Astrocyte of the cerebellum (primary cell): ENCODE data around the gene CD55.

ENCODE experiments used
- DNase-seq: peaks from one replicate; pipeline ENCODE4 v3.0.0-alpha.2; 2011; ENCODE audit warnings: low read depth
- H3K4me3 ChIP-seq: 2 replicates; pipeline ENCODE4 v1.5.1; 2011; ENCODE audit warnings: mild to moderate bottlenecking, low read depth, low read length, moderate library complexity
- CTCF ChIP-seq: IDR thresholded peaks from 2 replicates; pipeline ENCODE4 v1.5.1; 2012; ENCODE audit warnings: low read length, low read depth, moderate library complexity, mild to moderate bottlenecking; ENCODE audit errors: missing control alignments
- in situ Hi-C: cut with HindIII; loops from 2 replicates; pipeline ENCODE4 v1.10.0; 2017; ENCODE audit warnings: low sequenced_read_pairs

The CD55 gene

GRCh38 chr1:207304710-207305488 lies 16.6 kb upstream of the CD55 start:
- DNase-seq: no peak
- in situ Hi-C loops: no loop called here
- TF ChIP-seq CTCF: no peak

GRCh38 chr1:207305489-207305873 lies 16.0 kb upstream of the CD55 start:
- H3K4me3 ChIP-seq: no peak overlapping the region
- no peak for TF ChIP-seq CTCF
- in situ Hi-C loops: no loop called here
- no peak for DNase-seq

More at GRCh38 chr1:207304710-207305488, 16.6 kb upstream of the CD55 start:
- H3K4me3 ChIP-seq: no peak overlapping the region

GRCh38 chr1:207306023-207306422 lies 15.5 kb upstream of the CD55 start:
- TF ChIP-seq CTCF: no peak
- in situ Hi-C loops: no loop called here
- H3K4me3 ChIP-seq: no peak overlapping the region
- no peak for DNase-seq

- DNase-seq: no peak
- no peak for TF ChIP-seq CTCF
- in situ Hi-C loops: no loop called here
- no peak overlapping the region for H3K4me3 ChIP-seq
These were observed 14.9 kb upstream of the CD55 start for GRCh38 chr1:207306603-207307002.

GRCh38 chr1:207308451-207309190 lies 12.9 kb upstream of the CD55 start:
- no peak for DNase-seq
- TF ChIP-seq CTCF: no peak
- in situ Hi-C loops: no loop called here
- H3K4me3 ChIP-seq: no peak overlapping the region

- TF ChIP-seq CTCF: no peak
- in situ Hi-C loops: no loop called here
- DNase-seq: peak; percentile 56
- H3K4me3 ChIP-seq: no peak overlapping the region
These were observed 11.7 kb upstream of the CD55 start for GRCh38 chr1:207309745-207310273.
